ENCODE data around the gene MPRIP.

The MPRIP gene

GRCh38 chr17:17108451-17109049, 66.3 kb downstream of the MPRIP start:
- no peak for DNase-seq (ENCODE audit: low read depth in 1 of 2, low spot score in 1 of 2)

- no peak for DNase-seq (ENCODE audit: low read depth in 1 of 2, low spot score in 1 of 2)
Measured at GRCh38 chr17:17109256-17109655, 67.0 kb downstream of the MPRIP start.

GRCh38 chr17:17109907-17110306, 67.7 kb downstream of the MPRIP start:
- no peak for DNase-seq (ENCODE audit: low read depth in 1 of 2, low spot score in 1 of 2)

GRCh38 chr17:17110520-17110919, 68.3 kb downstream of the MPRIP start:
- DNase-seq (ENCODE audit: low read depth in 1 of 2, low spot score in 1 of 2), result no peak

- no peak for DNase-seq (ENCODE audit: low read depth in 1 of 2, low spot score in 1 of 2)
Measured at GRCh38 chr17:17111401-17112393, 69.4 kb downstream of the MPRIP start.

- no peak for DNase-seq (ENCODE audit: low read depth in 1 of 2, low spot score in 1 of 2)
Measured at GRCh38 chr17:17112628-17113200, 70.5 kb downstream of the MPRIP start.

DNA sequence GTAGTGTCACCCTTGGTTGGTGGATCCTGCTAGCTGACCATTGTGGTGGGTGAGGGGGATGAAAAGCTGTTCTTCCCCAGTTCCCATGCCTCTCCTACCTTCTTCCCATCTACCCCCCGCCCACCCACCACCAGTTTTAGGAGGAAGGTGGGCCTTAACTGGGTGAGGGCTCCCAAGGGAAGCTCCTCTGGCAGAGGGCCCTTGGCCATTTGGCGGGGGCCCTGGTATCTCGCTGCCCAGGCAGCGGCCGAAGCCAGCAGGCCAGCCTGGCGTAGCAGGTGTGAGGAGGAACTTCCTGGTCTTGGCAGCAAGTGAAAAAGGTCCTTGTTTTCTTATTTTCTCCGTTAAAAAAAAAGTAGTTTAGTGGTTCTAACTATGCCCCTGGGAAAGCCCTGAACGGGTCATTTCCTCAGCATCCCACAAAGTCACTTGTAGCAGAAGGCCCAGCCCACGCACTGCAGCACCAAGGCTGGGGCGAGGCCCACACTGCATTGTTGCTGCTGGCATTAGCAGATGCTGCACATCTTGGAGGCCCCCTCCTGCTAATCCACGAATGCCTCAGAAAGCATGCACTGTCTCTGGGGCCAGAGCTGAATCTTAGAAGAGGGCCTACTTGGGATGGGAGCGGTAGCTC, 72.5 kb downstream of the MPRIP start:
- DNase-seq (ENCODE audit: low read depth in 1 of 2, low spot score in 1 of 2), result no peak

GRCh38 chr17:17115620-17116019, 73.4 kb downstream of the MPRIP start:
- no peak for DNase-seq (ENCODE audit: low read depth in 1 of 2, low spot score in 1 of 2)

GRCh38 chr17:17116406-17116805, 74.1 kb downstream of the MPRIP start:
- no peak for DNase-seq (ENCODE audit: low read depth in 1 of 2, low spot score in 1 of 2)

GRCh38 chr17:17117923-17118322, 75.7 kb downstream of the MPRIP start:
- DNase-seq (ENCODE audit: low read depth in 1 of 2, low spot score in 1 of 2), result no peak

GRCh38 chr17:17118399-17118798, 76.1 kb downstream of the MPRIP start:
- DNase-seq (ENCODE audit: low read depth in 1 of 2, low spot score in 1 of 2), result no peak

GRCh38 chr17:17119106-17119505, 76.8 kb downstream of the MPRIP start:
- DNase-seq (ENCODE audit: low read depth in 1 of 2, low spot score in 1 of 2), result no peak

- peak; percentile 24 to 30 for DNase-seq (ENCODE audit: low read depth in 1 of 2, low spot score in 1 of 2)
Measured at GRCh38 chr17:17119533-17119932, 77.3 kb downstream of the MPRIP start.

DNA sequence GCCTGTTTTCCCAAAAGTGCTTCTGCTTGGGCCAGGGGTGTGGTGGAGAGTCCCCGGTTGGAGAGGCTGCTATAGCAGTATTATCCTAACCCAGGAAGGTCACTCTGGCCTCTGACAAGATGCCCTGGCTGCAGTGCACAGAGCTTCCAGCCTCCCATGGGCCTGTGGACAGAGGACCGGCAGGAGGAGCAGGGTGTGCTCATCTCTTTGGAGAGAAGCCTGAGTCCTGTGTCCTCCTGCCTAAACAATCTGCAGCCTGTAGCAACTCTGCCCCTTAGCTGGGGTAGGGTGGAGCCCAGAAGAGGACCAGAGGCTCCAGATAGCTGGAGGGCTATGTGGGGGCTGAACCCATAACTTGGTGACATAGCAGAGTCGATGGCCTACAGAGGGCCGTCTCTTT, 78.0 kb downstream of the MPRIP start:
- no peak for DNase-seq (ENCODE audit: low read depth in 1 of 2, low spot score in 1 of 2)

GRCh38 chr17:17120701-17121100, 78.4 kb downstream of the MPRIP start:
- DNase-seq (ENCODE audit: low read depth in 1 of 2, low spot score in 1 of 2), result no peak

- DNase-seq (ENCODE audit: low read depth in 1 of 2, low spot score in 1 of 2), result no peak
Measured at GRCh38 chr17:17121162-17121561, 78.9 kb downstream of the MPRIP start.

- DNase-seq (ENCODE audit: low read depth in 1 of 2, low spot score in 1 of 2), result no peak
Measured at GRCh38 chr17:17122781-17123483, 80.7 kb downstream of the MPRIP start.

GRCh38 chr17:17124341-17124740, 82.1 kb downstream of the MPRIP start:
- DNase-seq (ENCODE audit: low read depth in 1 of 2, low spot score in 1 of 2), result no peak

- no peak for DNase-seq (ENCODE audit: low read depth in 1 of 2, low spot score in 1 of 2)
Measured at GRCh38 chr17:17125136-17126084, 83.2 kb downstream of the MPRIP start.
